ENCODE measurements around the gene CDK11B.
"Not testable (repeated sequence)": the region's sequence is repeated elsewhere in the genome, so short reads cannot be mapped to it uniquely, and the experiment has no call there.

The CDK11B gene

GRCh38 chr1:1658583-1659549 is at the start of gene CDK11B:
Gene CDK11B, minus strand, starts transcription at chr1:1659004. Its CDS starts 1,519 bp downstream, at chr1:1657485.
- peak; percentile 98 for DNase-seq

DNA sequence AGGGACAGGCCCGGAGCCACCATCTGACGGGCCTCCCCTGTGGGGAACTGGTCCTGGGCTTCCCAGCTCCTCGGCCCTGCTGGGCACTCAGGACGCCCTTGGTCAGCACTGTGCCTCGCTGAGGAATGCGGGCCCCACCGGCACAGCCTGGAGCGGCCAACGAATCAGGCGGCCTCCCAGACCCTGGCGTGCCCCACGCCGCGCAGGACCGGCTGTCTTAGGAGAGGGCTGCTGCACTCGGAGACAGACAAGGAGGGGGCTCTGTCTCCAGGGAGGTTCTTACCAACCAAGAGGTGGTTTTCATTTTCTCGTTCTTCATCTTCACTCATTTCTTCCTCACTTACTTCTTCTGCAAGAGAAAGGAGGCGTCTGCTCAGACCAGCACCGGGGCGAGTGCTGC is 49.1 kb upstream of the CDK11B start:
- DNase-seq = not testable (repeated sequence)

DNA sequence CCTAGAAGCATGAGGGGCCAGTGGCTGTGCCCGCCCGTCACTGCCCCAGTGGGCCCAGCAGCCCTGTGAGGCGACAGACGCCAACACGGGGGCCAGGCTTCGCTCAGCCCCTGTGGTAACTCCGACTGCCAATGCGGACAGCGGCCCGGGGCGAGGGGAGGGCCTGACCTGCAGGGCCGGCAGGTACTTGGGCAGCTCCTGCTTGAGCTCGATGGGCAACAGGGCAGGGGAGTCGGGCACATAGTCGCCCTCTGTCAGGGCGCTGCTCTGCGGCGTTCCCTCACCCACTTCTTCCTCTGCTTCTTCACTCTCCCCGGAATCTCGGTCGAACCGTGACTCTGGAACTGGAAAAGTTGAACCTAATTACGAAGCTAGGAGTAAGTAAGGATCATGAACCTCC is 48.4 kb upstream of the CDK11B start:
- DNase-seq = not testable (repeated sequence)

DNA sequence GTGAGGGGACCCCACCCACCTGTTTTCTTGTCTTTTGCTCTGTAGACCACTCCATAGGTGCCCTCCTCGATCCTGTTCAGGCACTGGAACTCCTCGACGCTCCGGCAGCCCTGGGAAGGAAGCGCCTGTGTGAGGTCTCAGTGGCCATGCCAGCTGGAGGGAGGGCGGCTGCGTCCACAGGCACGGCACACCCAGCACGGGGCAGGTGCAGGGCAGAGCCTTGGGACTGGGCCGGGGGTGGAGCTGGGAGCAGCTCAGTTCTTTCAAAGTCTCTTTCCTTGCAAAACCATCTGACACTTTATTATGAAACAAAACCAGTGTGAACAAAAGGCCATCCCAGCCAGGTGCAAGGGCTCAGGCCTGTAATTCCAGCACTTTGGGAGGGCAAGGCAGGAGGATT is 46.8 kb upstream of the CDK11B start:
- not testable (repeated sequence) for DNase-seq

DNA sequence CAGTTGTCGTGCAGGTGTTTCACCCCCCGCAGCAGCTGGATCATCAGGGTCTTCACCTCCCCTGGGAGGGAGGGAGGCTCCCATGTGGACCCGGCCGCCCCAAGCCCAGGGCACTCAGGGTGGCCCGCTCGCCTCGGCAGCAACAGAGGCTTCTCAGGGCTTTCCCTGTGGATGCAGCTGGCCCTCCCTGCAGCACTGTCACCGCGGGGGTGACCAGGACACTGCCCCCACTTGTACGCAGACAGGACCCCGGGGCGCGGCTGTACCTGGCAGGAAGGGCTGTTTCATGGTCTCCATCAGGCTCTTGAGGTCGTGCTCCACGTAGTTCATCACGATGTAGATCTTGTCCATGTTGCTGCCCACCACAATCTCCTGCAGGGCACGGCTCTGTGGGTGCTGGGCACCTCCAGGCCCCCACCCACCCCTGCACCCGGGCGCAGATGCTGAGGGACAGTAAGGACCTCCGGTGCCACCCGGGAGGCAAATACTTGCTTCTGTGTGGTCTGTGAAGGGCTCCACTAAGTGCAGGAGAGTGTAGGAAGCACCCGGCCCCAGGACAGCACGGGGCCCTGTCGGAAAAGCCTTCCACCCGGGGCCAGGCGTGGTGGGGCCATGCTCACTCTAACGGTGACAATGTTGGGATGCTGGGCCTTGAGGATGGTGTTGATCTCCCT is 45.6 kb upstream of the CDK11B start:
- DNase-seq = not testable (repeated sequence)

DNA sequence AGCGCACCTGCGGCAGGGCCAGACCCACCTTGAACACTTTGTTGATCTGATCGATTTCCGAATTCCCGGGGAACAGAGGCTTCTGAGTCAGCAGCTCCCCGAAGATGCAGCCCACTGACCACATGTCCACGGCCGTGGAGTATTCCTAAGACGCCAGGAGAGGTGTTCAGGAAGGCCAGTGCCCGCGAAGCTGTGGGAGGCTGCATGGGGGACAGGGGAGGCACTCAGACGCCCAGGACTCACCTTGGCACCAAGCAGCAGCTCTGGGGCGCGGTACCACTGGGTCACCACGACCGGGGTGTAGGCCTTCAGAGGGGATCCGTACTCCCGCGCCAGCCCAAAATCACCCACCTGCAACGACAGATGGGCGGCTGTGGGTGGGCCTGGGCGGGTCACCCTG is 45.0 kb upstream of the CDK11B start:
- no peak for DNase-seq

GRCh38 chr1:1702506-1702905 is 43.7 kb upstream of the CDK11B start:
- not testable (repeated sequence) for DNase-seq

GRCh38 chr1:1700557-1700956 is 41.8 kb upstream of the CDK11B start:
- not testable (repeated sequence) for DNase-seq

GRCh38 chr1:1700067-1700466 is 41.3 kb upstream of the CDK11B start:
- not testable (repeated sequence) for DNase-seq

DNA sequence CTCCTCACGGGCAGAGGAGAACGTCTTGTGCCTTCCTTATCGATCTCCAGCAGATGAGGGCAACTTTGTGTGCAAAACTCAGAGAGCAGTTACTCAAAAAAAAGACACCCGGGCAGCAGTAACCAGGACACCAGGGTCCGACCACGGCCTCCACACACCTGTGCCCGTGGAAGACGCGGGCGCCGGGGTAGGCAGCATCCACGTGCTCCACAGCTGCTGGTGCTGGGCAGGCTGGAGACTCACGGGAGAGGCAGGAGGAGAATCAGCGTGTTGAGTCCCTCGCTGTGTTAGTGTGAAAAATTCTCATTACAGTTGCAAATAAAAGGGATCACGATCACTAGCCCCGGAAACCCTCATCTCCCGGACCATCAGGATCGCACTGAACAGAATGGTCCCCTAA is 40.3 kb upstream of the CDK11B start:
- DNase-seq = not testable (repeated sequence)

DNA sequence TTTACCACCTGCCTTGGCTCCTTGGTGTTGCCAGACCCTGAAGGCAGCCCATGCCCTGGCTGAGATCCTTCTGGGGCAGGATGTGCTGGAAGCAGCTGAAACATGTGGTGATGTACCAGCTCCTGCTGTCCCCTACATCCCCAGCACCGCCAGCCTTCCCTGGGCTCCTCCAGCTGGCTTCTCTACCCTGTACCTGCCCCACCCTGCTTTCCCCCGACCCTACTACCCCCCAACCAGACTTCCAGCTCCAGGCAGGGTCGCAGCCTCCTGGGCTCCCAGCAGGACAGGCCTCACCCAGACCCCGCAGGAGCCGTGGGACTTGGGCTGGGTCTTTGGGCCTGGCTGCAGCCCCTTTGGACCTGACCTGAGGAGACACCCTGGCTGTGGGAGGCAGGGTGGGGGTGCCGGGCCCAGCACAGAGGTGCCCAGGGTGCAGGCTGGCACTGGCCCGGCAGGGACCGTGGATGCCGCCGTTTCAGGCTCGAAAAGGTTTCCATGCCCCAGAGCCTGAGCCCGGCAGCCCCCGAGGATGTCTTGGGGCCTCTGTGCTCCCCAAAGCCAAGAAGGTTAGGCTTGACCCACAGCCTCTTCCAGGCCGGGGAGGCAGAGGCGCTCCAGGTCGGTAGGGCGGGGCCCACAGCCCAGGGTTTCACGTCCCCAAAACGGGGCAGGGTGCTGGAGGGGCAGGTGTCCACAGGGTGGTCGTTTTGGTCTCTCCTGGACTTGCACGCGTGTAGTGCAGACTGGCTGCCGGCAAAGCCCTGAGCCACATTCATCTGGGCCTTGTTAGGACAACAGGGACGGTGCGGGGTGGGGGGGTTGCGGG is 38.8 kb upstream of the CDK11B start:
- DNase-seq = not testable (repeated sequence)

- DNase-seq = not testable (repeated sequence)
Measured at GRCh38 chr1:1696431-1697357, 37.9 kb upstream of the CDK11B start.

DNA sequence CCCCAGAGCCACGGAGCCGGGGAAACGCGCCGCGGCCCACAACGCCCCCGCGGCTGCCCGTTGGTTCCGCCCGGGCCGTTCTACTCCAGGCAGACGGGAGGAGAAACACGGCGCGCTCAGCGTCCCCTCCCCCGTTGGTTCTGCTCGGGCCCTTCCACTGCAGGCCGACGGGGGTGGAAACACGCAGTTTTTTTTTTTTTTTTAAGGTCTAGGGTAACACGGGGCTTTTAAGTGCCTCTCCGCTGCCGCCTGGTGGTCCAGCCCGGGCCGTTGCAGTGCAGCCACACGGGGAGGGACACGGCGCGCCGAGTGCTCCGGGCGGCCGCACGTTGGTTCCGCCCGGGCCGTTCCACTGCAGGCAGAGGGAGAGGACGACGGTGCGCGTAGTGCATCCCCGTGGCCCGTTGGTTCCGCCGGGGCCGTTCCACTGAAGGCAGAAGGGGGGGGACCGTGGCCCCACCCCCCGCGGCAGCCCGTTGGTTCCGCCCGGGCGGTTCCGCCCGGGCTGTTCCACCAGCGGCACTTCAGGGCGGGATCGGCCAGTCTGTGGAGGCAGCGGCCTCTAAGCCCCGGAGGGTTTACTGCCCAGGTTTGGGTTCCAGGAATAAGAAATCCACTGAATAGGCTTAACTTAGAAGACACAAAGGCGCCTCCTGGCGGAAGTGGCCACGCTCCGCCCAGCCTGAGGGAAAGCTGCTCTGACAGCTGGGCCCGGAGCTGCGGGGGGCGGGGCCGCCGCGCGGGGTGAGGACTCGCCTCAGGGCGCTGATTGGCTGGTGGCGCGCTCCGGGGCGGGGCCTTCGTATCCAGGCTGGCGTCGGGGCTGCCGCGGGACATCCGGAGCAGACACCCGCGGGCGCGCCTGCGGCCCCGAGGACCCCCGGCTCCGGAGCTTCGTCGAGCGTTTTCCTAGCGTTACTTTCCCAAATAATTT is 34.2 kb upstream of the CDK11B start, which contains the start of gene SLC35E2B:
Gene SLC35E2B (minus strand): TSS at position 82 of the 934 bp plus-strand sequence. CDS start 16,096 bp downstream, outside the sequence.
- DNase-seq = peak; percentile 97

- peak; percentile 84 for DNase-seq
Measured at GRCh38 chr1:1692324-1692713, 33.5 kb upstream of the CDK11B start.

- DNase-seq = not testable (repeated sequence)
Measured at GRCh38 chr1:1691443-1691842, 32.6 kb upstream of the CDK11B start.

DNA sequence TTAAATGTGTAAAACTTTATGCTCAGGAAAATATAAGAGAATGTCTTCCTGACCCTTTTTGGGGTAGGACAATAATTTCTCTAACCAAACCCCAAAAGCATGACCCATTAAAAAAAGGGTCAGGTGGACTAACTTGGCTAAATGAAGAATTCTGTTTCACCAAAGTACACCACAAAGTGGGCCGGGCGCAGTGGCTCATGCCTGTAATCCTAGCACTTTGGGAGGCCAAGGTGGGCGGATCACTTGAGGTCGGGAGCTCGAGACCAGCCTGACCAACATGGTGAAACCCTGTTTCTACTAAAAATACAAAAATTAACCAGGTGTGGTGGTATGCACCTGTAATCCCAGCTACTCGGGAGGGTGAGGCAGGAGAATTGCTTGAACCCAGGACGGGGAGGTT is 30.7 kb upstream of the CDK11B start:
- not testable (repeated sequence) for DNase-seq

- no peak for DNase-seq
Measured at GRCh38 chr1:1687846-1688245, 29.0 kb upstream of the CDK11B start.

- DNase-seq = no peak
Measured at GRCh38 chr1:1684031-1684681, 25.4 kb upstream of the CDK11B start.

DNA sequence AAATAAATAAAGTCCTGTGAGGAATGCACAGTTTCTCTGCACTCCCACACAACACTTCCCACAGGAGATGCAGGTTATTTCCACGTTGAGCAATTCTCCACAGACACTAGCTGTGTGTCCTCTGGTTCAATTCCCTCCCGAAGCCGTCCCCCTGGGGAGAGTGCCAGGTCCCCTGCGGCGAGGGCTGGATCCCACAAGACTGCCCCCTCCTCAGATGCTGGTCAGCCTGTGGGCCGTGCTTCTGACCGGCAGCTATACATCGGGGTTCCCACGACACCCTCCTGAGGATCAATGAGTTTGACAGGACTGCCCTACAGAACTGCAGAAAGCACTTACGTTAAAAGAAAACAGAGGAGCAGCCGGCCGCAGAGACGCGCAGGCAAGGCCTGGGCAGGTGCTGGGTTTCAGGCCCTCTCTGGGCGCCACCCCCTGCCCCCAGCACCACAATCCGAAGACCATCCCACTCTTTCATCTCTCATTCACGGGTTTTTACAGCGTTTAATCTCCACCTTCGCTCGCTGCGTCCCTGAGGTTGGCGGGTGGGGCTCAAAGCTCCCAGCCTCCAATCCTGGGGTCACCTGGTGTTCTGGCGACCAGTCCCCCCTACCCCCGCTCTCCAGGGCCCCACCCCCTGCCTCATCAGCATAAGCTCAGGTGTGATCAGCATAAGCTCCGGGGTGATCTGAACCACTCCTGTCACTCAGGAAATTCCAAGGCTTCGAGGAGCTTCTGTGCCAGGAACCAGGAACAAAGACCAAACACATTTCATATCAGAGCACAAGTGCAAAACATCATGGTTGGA is 24.5 kb upstream of the CDK11B start:
- no peak for DNase-seq
